ENCODE results near the gene BTBD2. TPM values are rescaled to one million over a fixed set of nuclear protein-coding genes. Genes with fewer than 3 reads are reported as not detected.

BTBD2 gene
- total and polyA plus RNA-seq, 2 of the 13 experiments (the other 11 are each of a cell fraction or from before 2014, with no cell fraction given), result 28.1 to 45.3 TPM

DNA sequence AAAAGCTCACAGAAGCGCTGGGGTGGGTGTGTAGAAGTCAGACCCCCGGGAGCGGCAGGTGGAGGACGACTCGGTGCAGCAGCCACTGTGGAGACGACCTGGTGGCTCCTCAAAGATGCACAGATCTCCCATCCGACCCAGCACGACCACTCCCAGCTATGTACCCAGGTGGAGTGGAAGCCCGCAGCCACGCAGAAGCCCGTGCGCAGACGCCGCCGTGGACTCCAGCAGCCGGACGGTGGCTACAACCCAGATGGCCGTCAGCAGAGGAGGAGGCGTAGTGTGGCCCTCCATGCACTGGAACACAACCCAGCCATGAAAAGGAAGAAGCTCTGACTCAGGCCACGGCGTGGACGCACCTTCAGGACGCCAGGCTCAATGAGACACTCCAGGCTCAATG, 52.8 kb downstream of the BTBD2 start:
- FAIRE-seq (no peak), DNase-seq (ENCODE audit: low spot score) (no peak), ATAC-seq (no peak)
- Histone ChIP-seq H3K36me3 (replicated peaks in 1 of 2; ENCODE audit: control insufficient read depth in 1 of 2, insufficient read depth in 2 of 2, low read length in 2 of 2) (peaks cover 4 to 9% of the 10 kb centered on the region in 2 experiments; a peak in 4 of 5 replicates), H3K9ac (ENCODE audit: insufficient read depth, low read depth, low read length) (no peak overlapping the region), H3K27me3 (ENCODE audit: control insufficient read depth in 1 of 2, insufficient read depth in 2 of 2, low read length in 2 of 2) (no peaks in the 10 kb centered on the region), H4K20me1 (ENCODE audit: insufficient read depth, low read length) (peaks cover 11% of the 10 kb centered on the region; the same call in 1 of the 2 replicates), H3K4me3 (replicated peaks in 1 of 3; ENCODE audit: insufficient read depth in 1 of 3, low read depth in 2 of 3, low read length in 3 of 3) (no peak overlapping the region), H2AFZ (ENCODE audit: low read length) (no peak overlapping the region), H3K4me1 (ENCODE audit: insufficient read depth, low read length) (no peaks in the 10 kb centered on the region), H3K4me2 (ENCODE audit: low read depth, low read length) (no peak overlapping the region), H3K9me3 (ENCODE audit: low read length) (no peaks in the 10 kb centered on the region), H3K79me2 (ENCODE audit: insufficient read depth, low read length) (peaks cover 5% of the 10 kb centered on the region), H3K27ac (ENCODE audit: extremely low read length, insufficient read depth, low read length) (no peak overlapping the region)
- in situ Hi-C loops (cut with HindIII; ENCODE audit: extremely low pct_ligation_motif_present, low pct_unique_long_range_greater_than_20kb), result no loop called here
- CTCF ChIA-PET (ENCODE audit: low intra/inter-chr PET ratio, low total read pairs), result no interaction called here
- intact Hi-C loops (cut with micrococcal nuclease; ENCODE audit: unreplicated experiment), result no loop called here
- POLR2A ChIA-PET, result no interaction called here
- peak; percentile 39 for TF ChIP-seq AGO2 (optimal IDR thresholded peaks at IDR 0.05; ENCODE audit: low read depth, low read length)
- TF ChIP-seq ZNF432 (CRISPR knock-in tag; IDR thresholded peaks at IDR 0.05; ENCODE audit: borderline replicate concordance), result no peak
- 97% methylated on average over 23 of the region's 23 CpGs for WGBS (ENCODE audit: low lambda C conversion rate)
- no TSS peak for BruUV-seq (replicated peaks)

DNA sequence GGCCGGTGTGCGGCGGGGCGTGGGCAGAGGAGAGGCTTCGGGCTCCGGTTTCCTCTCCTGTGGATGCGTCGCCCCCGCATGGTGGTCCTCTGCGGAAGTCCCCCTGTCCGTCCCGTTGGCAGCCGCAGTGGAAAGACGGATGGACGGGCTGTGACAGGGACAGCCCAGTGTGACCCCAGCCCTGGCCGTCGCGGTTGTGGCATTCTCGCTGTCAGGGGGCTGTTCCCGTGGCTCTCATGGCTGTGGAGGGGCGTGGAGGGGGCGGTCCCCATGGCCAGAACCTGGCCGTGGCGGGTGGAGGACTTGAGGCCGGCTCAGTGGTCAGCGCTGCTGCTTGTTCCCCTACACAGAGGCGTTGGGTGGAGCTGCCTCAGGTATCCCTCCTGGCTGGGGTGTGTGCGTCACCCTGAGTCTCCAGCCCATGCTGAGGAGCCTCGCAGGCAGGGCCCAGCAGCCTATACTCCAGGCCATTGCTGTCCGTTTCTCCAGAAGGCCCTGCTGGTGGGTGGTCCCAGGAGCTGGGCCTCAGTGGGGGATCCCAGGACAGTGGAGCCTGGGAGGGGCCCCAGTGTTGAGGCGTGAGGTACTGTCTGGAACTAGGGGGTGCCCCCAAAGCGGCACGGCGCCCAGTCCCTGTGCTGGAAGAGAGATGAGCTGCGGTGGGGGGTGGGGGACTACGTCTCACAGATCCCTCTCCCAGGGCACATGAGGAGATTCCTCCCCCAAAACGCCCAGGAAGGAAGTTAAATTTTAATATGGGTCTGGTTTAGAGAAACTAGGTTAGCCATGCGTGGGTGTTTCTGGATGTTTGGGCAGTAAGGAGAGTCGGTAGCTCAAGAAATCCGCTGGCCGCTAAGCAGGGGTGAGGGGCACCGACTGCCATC, 54.3 kb downstream of the BTBD2 start:
- no peak for ATAC-seq
- WGBS (ENCODE audit: low lambda C conversion rate), result 96% methylated on average over 27 of the region's 42 CpGs
- Histone ChIP-seq H3K9ac (ENCODE audit: insufficient read depth, low read depth, low read length) (no peak overlapping the region), H3K36me3 (replicated peaks in 1 of 2; ENCODE audit: control insufficient read depth in 1 of 2, insufficient read depth in 2 of 2, low read length in 2 of 2) (peaks cover 4 to 9% of the 10 kb centered on the region in 2 experiments; a peak in 4 of 5 replicates), H3K9me3 (ENCODE audit: low read length) (no peaks in the 10 kb centered on the region), H3K4me3 (replicated peaks in 1 of 3; ENCODE audit: insufficient read depth in 1 of 3, low read depth in 2 of 3, low read length in 3 of 3) (no peak overlapping the region), H3K4me1 (ENCODE audit: insufficient read depth, low read length) (no peaks in the 10 kb centered on the region), H3K4me2 (ENCODE audit: low read depth, low read length) (no peak overlapping the region), H3K27me3 (ENCODE audit: control insufficient read depth in 1 of 2, insufficient read depth in 2 of 2, low read length in 2 of 2) (no peaks in the 10 kb centered on the region), H4K20me1 (ENCODE audit: insufficient read depth, low read length) (peaks cover 21% of the 10 kb centered on the region; the same call in 1 of the 2 replicates), H3K79me2 (ENCODE audit: insufficient read depth, low read length) (peaks cover 10% of the 10 kb centered on the region), H2AFZ (ENCODE audit: low read length) (no peak overlapping the region), H3K27ac (ENCODE audit: extremely low read length, insufficient read depth, low read length) (no peak overlapping the region)
- BruUV-seq (replicated peaks), result no TSS peak
- POLR2A ChIA-PET, result no interaction called here
- FAIRE-seq, result no peak
- intact Hi-C loops (cut with micrococcal nuclease; ENCODE audit: unreplicated experiment) (no loop called here), in situ Hi-C loops (cut with HindIII; ENCODE audit: extremely low pct_ligation_motif_present, low pct_unique_long_range_greater_than_20kb) (no loop called here)
- TF ChIP-seq ZBTB21 (CRISPR knock-in tag; IDR thresholded peaks at IDR 0.05) (no peak), TEAD3 (CRISPR knock-in tag; optimal IDR thresholded peaks at IDR 0.05; ENCODE audit: borderline replicate concordance) (no peak), ERF (CRISPR knock-in tag; IDR thresholded peaks at IDR 0.05) (no peak), NFIC (IDR thresholded peaks at IDR 0.05; ENCODE audit: low read length) (no peak), AHR (CRISPR knock-in tag; IDR thresholded peaks at IDR 0.05) (no peak)
- DNase-seq (ENCODE audit: low spot score), result no peak
- CTCF ChIA-PET (ENCODE audit: low intra/inter-chr PET ratio, low total read pairs), result no interaction called here

Measured in HepG2 (cell line).